Measurements from ENCODE around the gene IL10RB.

GRCh38 chr21:33229099-33229783 is 36.9 kb upstream of the IL10RB start:
- TF ChIP-seq, protein P1, sequence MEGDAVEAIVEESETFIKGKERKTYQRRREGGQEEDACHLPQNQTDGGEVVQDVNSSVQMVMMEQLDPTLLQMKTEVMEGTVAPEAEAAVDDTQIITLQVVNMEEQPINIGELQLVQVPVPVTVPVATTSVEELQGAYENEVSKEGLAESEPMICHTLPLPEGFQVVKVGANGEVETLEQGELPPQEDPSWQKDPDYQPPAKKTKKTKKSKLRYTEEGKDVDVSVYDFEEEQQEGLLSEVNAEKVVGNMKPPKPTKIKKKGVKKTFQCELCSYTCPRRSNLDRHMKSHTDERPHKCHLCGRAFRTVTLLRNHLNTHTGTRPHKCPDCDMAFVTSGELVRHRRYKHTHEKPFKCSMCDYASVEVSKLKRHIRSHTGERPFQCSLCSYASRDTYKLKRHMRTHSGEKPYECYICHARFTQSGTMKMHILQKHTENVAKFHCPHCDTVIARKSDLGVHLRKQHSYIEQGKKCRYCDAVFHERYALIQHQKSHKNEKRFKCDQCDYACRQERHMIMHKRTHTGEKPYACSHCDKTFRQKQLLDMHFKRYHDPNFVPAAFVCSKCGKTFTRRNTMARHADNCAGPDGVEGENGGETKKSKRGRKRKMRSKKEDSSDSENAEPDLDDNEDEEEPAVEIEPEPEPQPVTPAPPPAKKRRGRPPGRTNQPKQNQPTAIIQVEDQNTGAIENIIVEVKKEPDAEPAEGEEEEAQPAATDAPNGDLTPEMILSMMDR (IDR thresholded peaks at IDR 0.05), result no peak
- TF ChIP-seq POLR2A (IDR thresholded peaks at IDR 0.05) (no peak), EP300 (IDR thresholded peaks at IDR 0.05) (no peak), POLR2AphosphoS5 (IDR thresholded peaks at IDR 0.05) (no peak)

Data from sigmoid colon (tissue), 4 donors.